ENCODE measurements around the gene FOXO3. TPM values are rescaled to one million over a fixed set of nuclear protein-coding genes. Genes with fewer than 3 reads are reported as not detected.

Gene FOXO3
- total and polyA plus RNA-seq, 2 donors (not counting 3 experiments of a cell fraction or from before 2014, with no cell fraction given), result 14.4 to 16.9 TPM

DNA sequence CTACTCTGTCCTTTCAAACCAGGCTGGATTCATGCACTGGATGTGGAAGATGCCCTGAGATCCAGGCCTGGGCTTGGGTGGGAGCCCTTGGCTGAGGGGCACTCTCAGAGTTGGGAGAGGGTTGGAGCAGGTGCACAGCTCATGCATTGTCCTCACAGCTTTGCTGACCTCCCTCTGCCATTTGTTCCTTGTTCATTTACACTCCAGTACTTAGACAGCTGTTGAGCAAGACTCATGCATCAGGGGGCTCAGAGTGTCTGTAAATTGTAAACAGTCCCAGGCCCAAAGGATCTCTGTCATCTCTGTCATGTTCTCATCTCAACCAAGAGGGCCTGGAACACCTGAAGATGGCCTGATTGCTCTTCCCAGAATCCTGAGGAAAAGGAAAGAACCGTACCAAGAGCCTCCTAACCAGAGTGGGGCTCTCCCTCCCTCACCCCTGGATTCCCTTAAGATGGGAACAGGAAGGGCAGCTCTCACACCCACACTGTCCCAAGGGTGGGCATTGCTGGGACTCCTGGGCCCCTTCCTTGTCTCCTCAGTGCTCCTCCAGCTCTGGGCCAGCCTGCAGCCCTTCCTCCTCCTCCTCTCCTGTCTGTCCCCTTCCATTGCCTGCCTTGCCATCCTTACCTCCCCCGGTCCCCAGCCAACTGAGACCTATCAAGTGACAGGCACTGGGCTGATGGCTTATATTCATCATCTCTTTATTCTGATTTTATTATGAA lies 132.9 kb downstream of the FOXO3 start:
- Histone ChIP-seq H3K27ac (ENCODE audit: insufficient read depth, low read depth, low read length) (no peak overlapping the region), H3K4me2 (ENCODE audit: insufficient read depth, low read length) (no peak overlapping the region), H3K4me1 (ENCODE audit: control insufficient read depth, extremely low read depth, insufficient read depth, low read length) (no peaks in the 10 kb centered on the region), H3K79me2 (ENCODE audit: control insufficient read depth, insufficient read depth, low read length) (no peaks in the 10 kb centered on the region), H3K36me3 (ENCODE audit: control insufficient read depth in 2 of 2, extremely low read depth in 1 of 2, insufficient read depth in 2 of 2, low read length in 2 of 2) (no peaks in the 10 kb centered on the region), H3K9ac (replicated peaks; ENCODE audit: extremely low read depth, insufficient read depth, low read length) (no peak overlapping the region), H3K4me3 (replicated peaks in 1 of 3; ENCODE audit: insufficient read depth in 1 of 3, low read depth in 1 of 3, low read length in 3 of 3) (no peak overlapping the region), H3K27me3 (ENCODE audit: control insufficient read depth in 2 of 2, insufficient read depth in 2 of 2, low read length in 2 of 2) (no peaks in the 10 kb centered on the region), H3K9me1 (replicated peaks; ENCODE audit: control insufficient read depth, extremely low read depth, insufficient read depth, low read length) (no peaks in the 10 kb centered on the region), H2AFZ (ENCODE audit: low read depth, low read length) (no peak overlapping the region), H4K20me1 (replicated peaks; ENCODE audit: control insufficient read depth, extremely low read depth, insufficient read depth, low read length) (no peaks in the 10 kb centered on the region), H3K9me3 (replicated peaks; ENCODE audit: control insufficient read depth, insufficient read depth, low read length) (no peaks in the 10 kb centered on the region)
- intact Hi-C loops (cut with micrococcal nuclease), result no loop called here
- CTCF ChIA-PET, result no interaction called here
- no TSS peak for BruUV-seq (replicated peaks)
- dilution Hi-C loops (cut with MboI; ENCODE audit: extremely low pct_ligation_motif_present, low sequenced_read_pairs), result no loop called here
- DNase-seq (ENCODE audit: low read depth, low spot score) (no peak), FAIRE-seq (no peak)
- TF ChIP-seq GATA2 (IDR thresholded peaks at IDR 0.05; ENCODE audit: insufficient read depth, insufficient read length, low read depth, low read length), result no peak
- TF ChIP-seq MYC (IDR thresholded peaks at IDR 0.05; ENCODE audit: low read depth, low read length), result no peak
- TF ChIP-seq, protein P1, sequence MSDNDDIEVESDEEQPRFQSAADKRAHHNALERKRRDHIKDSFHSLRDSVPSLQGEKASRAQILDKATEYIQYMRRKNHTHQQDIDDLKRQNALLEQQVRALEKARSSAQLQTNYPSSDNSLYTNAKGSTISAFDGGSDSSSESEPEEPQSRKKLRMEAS (IDR thresholded peaks at IDR 0.05; ENCODE audit: insufficient read depth, insufficient read length), result no peak
- TF ChIP-seq POLR2A (IDR thresholded peaks at IDR 0.05; ENCODE audit: low read depth, low read length), result no peak
- TF ChIP-seq FOS (IDR thresholded peaks at IDR 0.05; ENCODE audit: borderline replicate concordance, insufficient read depth, low read length), result no peak
- no peak for TF ChIP-seq EZH2 (IDR thresholded peaks at IDR 0.05; ENCODE audit: borderline replicate concordance, low read depth, low read length, severe bottlenecking)
- POLR2A ChIA-PET, result no interaction called here

DNA sequence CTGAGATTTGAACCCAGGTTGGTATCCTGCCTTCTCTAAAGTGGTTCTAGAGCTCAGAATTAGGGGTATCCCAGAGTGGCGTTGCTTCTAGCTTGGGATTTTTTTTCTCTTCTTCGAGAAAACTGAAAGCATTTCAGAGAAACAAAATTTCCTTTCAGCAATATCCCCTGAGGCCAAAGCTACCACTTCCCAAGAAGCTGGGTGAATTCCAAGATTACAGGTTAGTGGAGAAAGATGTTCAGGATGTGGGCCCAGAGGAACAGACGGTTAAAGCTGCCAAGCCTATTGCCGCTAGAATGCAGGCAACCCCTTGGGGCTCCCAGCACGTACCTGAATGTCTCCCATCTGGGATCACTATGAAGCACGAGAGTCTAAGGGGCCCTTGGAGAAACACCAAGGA lies 134.1 kb downstream of the FOXO3 start:
- intact Hi-C loops (cut with micrococcal nuclease), result no loop called here
- ChIA-PET POLR2A (no interaction called here), CTCF (interaction anchor here (1.0 kb wide), 1 partner anchor 9 kb away, joined by 3 read pairs; no protein-coding TSS in a partner anchor)
- TF ChIP-seq POLR2AphosphoS5 (IDR thresholded peaks at IDR 0.05; ENCODE audit: insufficient read depth, low read depth, low read length) (no peak), EZH2 (IDR thresholded peaks at IDR 0.05; ENCODE audit: borderline replicate concordance, low read depth, low read length, severe bottlenecking) (no peak), JUN (IDR thresholded peaks at IDR 0.05; ENCODE audit: borderline replicate concordance, insufficient read depth, insufficient read length, low read depth) (no peak), POLR2A (IDR thresholded peaks at IDR 0.05; ENCODE audit: low read depth, low read length) (no peak), GATA2 (IDR thresholded peaks at IDR 0.05; ENCODE audit: insufficient read depth, insufficient read length, low read depth, low read length) (no peak), MYC (IDR thresholded peaks at IDR 0.05; ENCODE audit: low read depth, low read length) (no peak), FOS (IDR thresholded peaks at IDR 0.05; ENCODE audit: borderline replicate concordance, insufficient read depth, low read length) (no peak)
- TF ChIP-seq, protein P2, sequence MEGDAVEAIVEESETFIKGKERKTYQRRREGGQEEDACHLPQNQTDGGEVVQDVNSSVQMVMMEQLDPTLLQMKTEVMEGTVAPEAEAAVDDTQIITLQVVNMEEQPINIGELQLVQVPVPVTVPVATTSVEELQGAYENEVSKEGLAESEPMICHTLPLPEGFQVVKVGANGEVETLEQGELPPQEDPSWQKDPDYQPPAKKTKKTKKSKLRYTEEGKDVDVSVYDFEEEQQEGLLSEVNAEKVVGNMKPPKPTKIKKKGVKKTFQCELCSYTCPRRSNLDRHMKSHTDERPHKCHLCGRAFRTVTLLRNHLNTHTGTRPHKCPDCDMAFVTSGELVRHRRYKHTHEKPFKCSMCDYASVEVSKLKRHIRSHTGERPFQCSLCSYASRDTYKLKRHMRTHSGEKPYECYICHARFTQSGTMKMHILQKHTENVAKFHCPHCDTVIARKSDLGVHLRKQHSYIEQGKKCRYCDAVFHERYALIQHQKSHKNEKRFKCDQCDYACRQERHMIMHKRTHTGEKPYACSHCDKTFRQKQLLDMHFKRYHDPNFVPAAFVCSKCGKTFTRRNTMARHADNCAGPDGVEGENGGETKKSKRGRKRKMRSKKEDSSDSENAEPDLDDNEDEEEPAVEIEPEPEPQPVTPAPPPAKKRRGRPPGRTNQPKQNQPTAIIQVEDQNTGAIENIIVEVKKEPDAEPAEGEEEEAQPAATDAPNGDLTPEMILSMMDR (IDR thresholded peaks at IDR 0.05; ENCODE audit: extremely low read depth in 1 of 2, insufficient read depth in 1 of 2, low read depth in 1 of 2, low read length in 2 of 2), result no peak
- TF ChIP-seq, protein P1 (IDR thresholded peaks at IDR 0.05; ENCODE audit: insufficient read depth, insufficient read length), result no peak
- no peak for DNase-seq (ENCODE audit: low read depth, low spot score)
- dilution Hi-C loops (cut with MboI; ENCODE audit: extremely low pct_ligation_motif_present, low sequenced_read_pairs), result no loop called here
- Histone ChIP-seq H3K4me2 (ENCODE audit: insufficient read depth, low read length) (no peak overlapping the region), H3K27me3 (ENCODE audit: control insufficient read depth in 2 of 2, insufficient read depth in 2 of 2, low read length in 2 of 2) (no peaks in the 10 kb centered on the region), H4K20me1 (replicated peaks; ENCODE audit: control insufficient read depth, extremely low read depth, insufficient read depth, low read length) (no peaks in the 10 kb centered on the region), H3K4me1 (ENCODE audit: control insufficient read depth, extremely low read depth, insufficient read depth, low read length) (no peaks in the 10 kb centered on the region), H3K79me2 (ENCODE audit: control insufficient read depth, insufficient read depth, low read length) (no peaks in the 10 kb centered on the region), H3K4me3 (replicated peaks in 1 of 3; ENCODE audit: insufficient read depth in 1 of 3, low read depth in 1 of 3, low read length in 3 of 3) (no peak overlapping the region), H3K9ac (replicated peaks; ENCODE audit: extremely low read depth, insufficient read depth, low read length) (no peak overlapping the region), H2AFZ (ENCODE audit: low read depth, low read length) (no peak overlapping the region), H3K9me1 (replicated peaks; ENCODE audit: control insufficient read depth, extremely low read depth, insufficient read depth, low read length) (no peaks in the 10 kb centered on the region), H3K27ac (ENCODE audit: insufficient read depth, low read depth, low read length) (no peak overlapping the region), H3K36me3 (ENCODE audit: control insufficient read depth in 2 of 2, extremely low read depth in 1 of 2, insufficient read depth in 2 of 2, low read length in 2 of 2) (no peaks in the 10 kb centered on the region), H3K9me3 (replicated peaks; ENCODE audit: control insufficient read depth, insufficient read depth, low read length) (no peaks in the 10 kb centered on the region)
- no TSS peak for BruUV-seq (replicated peaks)
- no peak for FAIRE-seq
